GM21786 (cell line): ENCODE results near the gene PRDM16.

ENCODE experiments used
- ATAC-seq: cut with Tn5 transposase; IDR thresholded peaks from one replicate; pipeline ENCODE4 v1.9.1; 2021; ENCODE audit not compliant: unreplicated experiment

Gene PRDM16

GRCh38 chr1:3453891-3454810, 385.1 kb downstream of the PRDM16 start, which contains the start of gene ARHGEF16:
ARHGEF16 (plus strand) TSS chr1:3454665; CDS start chr1:3463085, 8,420 bp downstream.
- ATAC-seq, result no peak

GRCh38 chr1:3454811-3455618, 386.0 kb downstream of the PRDM16 start:
- ATAC-seq, result no peak

- ATAC-seq, result no peak
These were observed 386.9 kb downstream of the PRDM16 start for GRCh38 chr1:3455670-3456448.

GRCh38 chr1:3456449-3456963, 387.5 kb downstream of the PRDM16 start:
- no peak for ATAC-seq

- no peak for ATAC-seq
These were observed 388.2 kb downstream of the PRDM16 start for GRCh38 chr1:3456964-3457909.

- ATAC-seq, result no peak
These were observed 389.2 kb downstream of the PRDM16 start for GRCh38 chr1:3457910-3458883.

- ATAC-seq, result no peak
These were observed 390.3 kb downstream of the PRDM16 start for GRCh38 chr1:3459051-3459908.

GRCh38 chr1:3459940-3460671, 391.1 kb downstream of the PRDM16 start:
- ATAC-seq, result no peak

- no peak for ATAC-seq
These were observed 391.7 kb downstream of the PRDM16 start for GRCh38 chr1:3460672-3461131.

- no peak for ATAC-seq
These were observed 392.4 kb downstream of the PRDM16 start for GRCh38 chr1:3461238-3461933.

GRCh38 chr1:3461934-3462275, 392.9 kb downstream of the PRDM16 start:
- ATAC-seq, result no peak

- no peak for ATAC-seq
These were observed 393.5 kb downstream of the PRDM16 start for GRCh38 chr1:3462356-3463012.

GRCh38 chr1:3463013-3463385, 394.0 kb downstream of the PRDM16 start:
- no peak for ATAC-seq

GRCh38 chr1:3463408-3463863, 394.4 kb downstream of the PRDM16 start:
- no peak for ATAC-seq

GRCh38 chr1:3463891-3464648, 395.1 kb downstream of the PRDM16 start:
- no peak for ATAC-seq
